Activated CD8-positive, alpha-beta T cell treated with anti-CD3 and anti-CD28 coated beads for 36 hours (primary cell): ENCODE data around the gene PPP2R3B. TPM values are rescaled to one million over a fixed set of nuclear protein-coding genes. Genes with fewer than 3 reads are reported as not detected.
"Not testable (repeated sequence)": the region's sequence is repeated elsewhere in the genome, so short reads cannot be mapped to it uniquely, and the experiment has no call there.

ENCODE experiments used
- ATAC-seq: fragments of 200-7000 bp; cut with Tn5 transposase; one replicate; pipeline ENCODE4 v1.10.0; 2021; ENCODE audit warnings: mild to moderate bottlenecking, moderate library complexity
- CTCF ChIA-PET: fragments of 350-600 bp; sonication (Branson Sonifier 250); formaldehyde crosslinking; loops from one replicate; lab custom pipeline; 2021; ENCODE audit warnings: antibody characterized with exemption; lab: Charles Lee
- POLR2A ChIA-PET: fragments of 350-600 bp; sonication (Branson Sonifier 250); formaldehyde crosslinking; loops from one replicate; lab custom pipeline; 2021; ENCODE audit warnings: antibody characterized with exemption; lab: Charles Lee
- DNase-seq: peaks from one replicate; pipeline ENCODE4 v3.0.0-alpha.2; 2020
- H3K27ac Mint-ChIP-seq: one replicate; pipeline ENCODE4 v1.8.0; 2021; ENCODE audit warnings: mild to moderate bottlenecking, mixed read lengths
- H3K27me3 Mint-ChIP-seq: one replicate; pipeline ENCODE4 v1.8.0; 2021; ENCODE audit warnings: mixed read lengths
- H3K36me3 Mint-ChIP-seq: one replicate; pipeline ENCODE4 v1.8.0; 2021; ENCODE audit warnings: low read depth, mixed read lengths
- H3K4me1 Mint-ChIP-seq: one replicate; pipeline ENCODE4 v1.8.0; 2021; ENCODE audit warnings: low read depth, mixed read lengths
- H3K4me3 Mint-ChIP-seq: one replicate; pipeline ENCODE4 v1.8.0; 2021; ENCODE audit warnings: mild to moderate bottlenecking, moderate library complexity, mixed read lengths
- H3K9me3 Mint-ChIP-seq: one replicate; pipeline ENCODE4 v1.8.0; 2021; ENCODE audit warnings: mixed read lengths
- intact Hi-C: fragments of 100-400 bp; cut with micrococcal nuclease; formaldehyde crosslinking; loops from one replicate; pipeline ENCODE4 v1.10.0; 2022
- total RNA-seq, 2 experiments: library from RNA; stranded (reverse); gene quantifications; one replicate each; pipeline ENCODE4 v1.2.3, GENCODE V29; 2021
- TF ChIP-seq, protein P1 (sequence below): fragments of 200-600 bp; IDR thresholded peaks from one replicate; pipeline ENCODE4 v1.8.0; 2022; ENCODE audit warnings: antibody characterized with exemption, mild to moderate bottlenecking

The PPP2R3B gene
- total RNA-seq, 2 experiments from 2014 or later, result 44.9 to 45.7 TPM

DNA sequence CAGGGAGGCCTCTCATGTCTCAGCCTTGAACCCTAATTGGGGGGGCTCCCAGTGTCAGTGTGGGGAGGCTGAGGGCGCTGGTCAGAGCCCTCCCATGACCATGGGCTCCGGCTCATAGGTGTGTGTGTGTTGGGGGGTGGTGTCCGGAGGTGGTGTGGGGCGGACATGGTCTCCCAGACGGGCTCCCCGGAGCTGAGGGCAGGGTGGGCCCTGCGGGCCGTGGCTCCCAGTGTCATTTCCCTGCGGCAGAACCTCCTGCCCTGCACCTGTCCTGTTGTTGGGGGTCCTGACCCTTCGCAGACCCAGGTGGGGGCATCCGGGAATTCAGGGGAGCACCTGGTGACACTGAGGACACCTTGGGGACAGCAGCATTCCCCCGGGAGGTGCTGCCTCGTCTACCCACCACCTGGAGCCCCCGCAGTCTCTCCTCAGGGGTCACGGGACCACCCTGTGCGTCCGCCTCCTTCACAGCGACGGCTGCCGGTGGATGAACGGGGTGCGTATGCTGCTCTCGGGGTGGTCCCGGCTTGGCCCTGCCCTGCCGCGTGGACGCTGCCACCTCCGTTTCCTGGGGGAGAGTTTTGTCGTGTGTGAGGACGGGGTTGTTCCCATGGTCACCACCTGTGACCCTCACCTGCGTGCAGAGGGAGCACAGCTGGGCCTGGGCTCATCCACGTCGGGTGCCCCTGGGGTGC is 53.6 kb downstream of the PPP2R3B start:
- Mint-ChIP-seq H3K9me3 (no peaks in the 10 kb centered on the region), H3K4me1 (peaks cover 3% of the 10 kb centered on the region), H3K36me3 (peaks cover 16% of the 10 kb centered on the region), H3K27ac (no peak overlapping the region), H3K4me3 (no peak overlapping the region), H3K27me3 (no peaks in the 10 kb centered on the region)
- ATAC-seq (no peak), DNase-seq (no peak)
- CTCF ChIA-PET, result no interaction called here
- TF ChIP-seq, protein P1, sequence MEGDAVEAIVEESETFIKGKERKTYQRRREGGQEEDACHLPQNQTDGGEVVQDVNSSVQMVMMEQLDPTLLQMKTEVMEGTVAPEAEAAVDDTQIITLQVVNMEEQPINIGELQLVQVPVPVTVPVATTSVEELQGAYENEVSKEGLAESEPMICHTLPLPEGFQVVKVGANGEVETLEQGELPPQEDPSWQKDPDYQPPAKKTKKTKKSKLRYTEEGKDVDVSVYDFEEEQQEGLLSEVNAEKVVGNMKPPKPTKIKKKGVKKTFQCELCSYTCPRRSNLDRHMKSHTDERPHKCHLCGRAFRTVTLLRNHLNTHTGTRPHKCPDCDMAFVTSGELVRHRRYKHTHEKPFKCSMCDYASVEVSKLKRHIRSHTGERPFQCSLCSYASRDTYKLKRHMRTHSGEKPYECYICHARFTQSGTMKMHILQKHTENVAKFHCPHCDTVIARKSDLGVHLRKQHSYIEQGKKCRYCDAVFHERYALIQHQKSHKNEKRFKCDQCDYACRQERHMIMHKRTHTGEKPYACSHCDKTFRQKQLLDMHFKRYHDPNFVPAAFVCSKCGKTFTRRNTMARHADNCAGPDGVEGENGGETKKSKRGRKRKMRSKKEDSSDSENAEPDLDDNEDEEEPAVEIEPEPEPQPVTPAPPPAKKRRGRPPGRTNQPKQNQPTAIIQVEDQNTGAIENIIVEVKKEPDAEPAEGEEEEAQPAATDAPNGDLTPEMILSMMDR, result no peak
- intact Hi-C loops, result no loop called here
- POLR2A ChIA-PET, result no interaction called here

DNA sequence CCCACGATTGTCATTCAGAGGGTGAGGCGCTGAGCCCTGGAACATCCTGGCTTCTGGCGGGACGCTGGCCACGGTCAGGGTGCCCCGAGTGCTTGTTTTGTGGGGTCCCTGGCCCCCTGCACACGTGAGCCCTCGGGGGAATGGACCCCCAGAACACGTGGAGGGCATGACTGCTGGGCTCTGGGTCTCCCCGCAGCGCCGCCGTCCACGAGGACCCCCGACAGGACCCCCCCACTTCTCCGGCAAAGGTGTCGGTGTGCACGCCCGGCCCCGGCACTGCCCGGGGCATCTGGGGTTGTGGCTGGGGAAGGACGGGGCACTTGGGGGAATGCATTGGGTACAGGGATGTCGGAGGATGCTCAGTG is 54.2 kb downstream of the PPP2R3B start:
- TF ChIP-seq, protein P1, result no peak
- Mint-ChIP-seq H3K4me1 (peaks cover 3% of the 10 kb centered on the region), H3K9me3 (no peaks in the 10 kb centered on the region), H3K4me3 (no peak overlapping the region), H3K27me3 (no peaks in the 10 kb centered on the region), H3K36me3 (peaks cover 12% of the 10 kb centered on the region), H3K27ac (no peak overlapping the region)
- intact Hi-C loops, result no loop called here
- POLR2A ChIA-PET, result no interaction called here
- DNase-seq (no peak), ATAC-seq (no peak)
- CTCF ChIA-PET, result no interaction called here

DNA sequence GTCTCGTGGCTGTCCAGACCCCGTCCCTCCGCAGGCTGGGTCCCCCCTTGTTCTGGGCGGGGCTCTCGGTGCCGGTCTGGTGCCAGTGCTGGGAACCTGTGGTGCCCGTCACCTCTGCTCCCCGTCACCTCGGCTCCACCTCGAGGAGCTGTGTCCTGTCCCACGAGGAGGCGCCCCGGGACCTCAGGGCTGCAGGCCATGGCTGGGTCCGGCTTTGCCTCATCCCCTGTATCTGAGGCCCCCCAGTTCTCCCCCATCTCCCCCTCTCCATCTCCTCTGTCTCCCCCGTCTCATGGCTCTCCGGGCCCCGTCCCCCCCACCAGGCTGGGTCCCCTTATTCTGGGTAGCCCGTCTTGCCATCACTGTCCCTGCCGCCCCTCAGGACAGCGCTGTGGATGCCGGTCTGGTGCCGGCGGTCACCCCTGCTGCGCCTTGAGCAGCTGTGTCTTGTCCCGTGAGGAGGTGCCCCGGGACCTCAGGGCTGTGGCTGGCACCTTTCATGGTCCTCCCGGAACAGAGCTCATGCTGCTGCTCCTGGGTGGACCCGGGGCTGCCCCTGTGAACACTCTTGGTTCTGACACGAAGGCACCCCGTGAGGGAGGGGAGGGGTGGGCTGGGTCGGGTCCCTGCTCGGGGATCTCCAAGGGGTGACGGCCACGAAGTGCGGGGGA is 54.7 kb downstream of the PPP2R3B start:
- H3K4me3 Mint-ChIP-seq, result peak overlapping the region; percentile 5
- intact Hi-C loops, result no loop called here
- H3K9me3 Mint-ChIP-seq, result no peaks in the 10 kb centered on the region
- no peak overlapping the region for H3K27ac Mint-ChIP-seq
- CTCF ChIA-PET, result no interaction called here
- TF ChIP-seq, protein P1, result no peak
- H3K4me1 Mint-ChIP-seq, result peaks cover 3% of the 10 kb centered on the region
- POLR2A ChIA-PET, result no interaction called here
- no peaks in the 10 kb centered on the region for H3K27me3 Mint-ChIP-seq
- no peak for DNase-seq
- H3K36me3 Mint-ChIP-seq, result peaks cover 8% of the 10 kb centered on the region
- peak; percentile 19 for ATAC-seq

DNA sequence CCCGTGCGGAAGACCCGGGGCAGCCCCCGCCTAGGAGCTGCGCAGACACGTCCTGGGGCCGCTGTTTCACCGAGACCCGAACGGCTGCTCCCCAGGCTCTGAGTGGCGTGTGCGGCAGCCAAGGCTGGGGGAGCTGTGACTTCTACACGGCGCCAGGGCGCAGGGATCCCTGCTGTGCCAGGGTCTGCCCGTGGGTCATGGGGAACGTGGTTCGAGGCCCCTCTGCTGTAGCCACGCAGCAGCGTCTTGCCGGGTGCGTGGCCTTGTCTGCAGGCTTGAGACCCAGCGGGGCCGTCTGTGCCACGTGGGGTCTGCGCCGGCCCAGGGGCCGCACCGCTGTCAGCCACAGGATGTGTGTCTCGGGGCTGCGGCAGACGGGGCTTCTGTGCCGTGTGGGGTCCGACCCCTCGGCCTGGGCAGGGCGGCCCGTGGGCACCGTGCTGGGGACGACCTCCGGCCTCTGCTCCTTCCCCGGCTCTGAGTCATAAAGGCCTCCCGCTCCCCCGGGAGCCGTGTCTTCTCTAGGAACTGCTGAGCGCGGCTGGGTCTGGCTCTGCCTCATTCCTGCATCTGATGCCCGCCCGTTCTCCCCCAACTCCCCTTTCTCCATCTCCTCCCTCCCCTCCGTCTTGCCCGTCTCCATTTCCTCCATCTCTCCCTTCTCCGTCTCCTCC is 55.4 kb downstream of the PPP2R3B start:
- intact Hi-C loops, result no loop called here
- no peak overlapping the region for H3K27ac Mint-ChIP-seq
- H3K9me3 Mint-ChIP-seq, result no peaks in the 10 kb centered on the region
- DNase-seq, result peak; percentile 42
- no peaks in the 10 kb centered on the region for H3K27me3 Mint-ChIP-seq
- H3K4me3 Mint-ChIP-seq, result peak overlapping the region; percentile 5
- peak; percentile 74 for ATAC-seq
- ChIA-PET POLR2A (no interaction called here), CTCF (no interaction called here)
- peaks cover 3% of the 10 kb centered on the region for H3K36me3 Mint-ChIP-seq
- peaks cover 3% of the 10 kb centered on the region for H3K4me1 Mint-ChIP-seq
- TF ChIP-seq, protein P1, result no peak

DNA sequence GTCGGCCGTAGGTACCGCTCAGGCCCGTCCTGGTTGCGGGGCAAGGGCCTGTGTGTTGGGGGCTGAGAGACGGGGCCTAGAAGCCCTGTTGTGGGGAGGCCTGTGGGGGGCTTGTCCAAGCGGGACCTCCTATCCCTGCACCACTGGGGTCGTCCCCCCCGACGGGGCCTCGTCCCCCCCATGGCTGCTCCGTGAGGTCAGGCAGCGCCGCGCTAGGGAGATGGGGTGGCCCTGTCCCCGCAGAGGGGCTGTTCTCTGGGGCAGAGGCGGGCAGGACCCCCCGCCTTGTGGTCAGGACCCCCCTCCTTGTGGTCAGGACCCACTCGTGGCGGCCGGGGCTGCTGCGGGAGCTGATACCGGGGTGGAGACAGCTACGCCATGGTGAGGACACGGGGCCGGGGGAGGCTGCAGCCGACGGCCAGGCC is 56.0 kb downstream of the PPP2R3B start:
- H3K4me3 Mint-ChIP-seq, result no peak overlapping the region
- no peaks in the 10 kb centered on the region for H3K27me3 Mint-ChIP-seq
- no peaks in the 10 kb centered on the region for H3K9me3 Mint-ChIP-seq
- peaks cover 3% of the 10 kb centered on the region for H3K4me1 Mint-ChIP-seq
- intact Hi-C loops, result no loop called here
- no peaks in the 10 kb centered on the region for H3K36me3 Mint-ChIP-seq
- CTCF ChIA-PET, result no interaction called here
- TF ChIP-seq, protein P1, result no peak
- POLR2A ChIA-PET, result no interaction called here
- ATAC-seq, result no peak
- H3K27ac Mint-ChIP-seq, result no peak overlapping the region
- DNase-seq, result no peak

DNA sequence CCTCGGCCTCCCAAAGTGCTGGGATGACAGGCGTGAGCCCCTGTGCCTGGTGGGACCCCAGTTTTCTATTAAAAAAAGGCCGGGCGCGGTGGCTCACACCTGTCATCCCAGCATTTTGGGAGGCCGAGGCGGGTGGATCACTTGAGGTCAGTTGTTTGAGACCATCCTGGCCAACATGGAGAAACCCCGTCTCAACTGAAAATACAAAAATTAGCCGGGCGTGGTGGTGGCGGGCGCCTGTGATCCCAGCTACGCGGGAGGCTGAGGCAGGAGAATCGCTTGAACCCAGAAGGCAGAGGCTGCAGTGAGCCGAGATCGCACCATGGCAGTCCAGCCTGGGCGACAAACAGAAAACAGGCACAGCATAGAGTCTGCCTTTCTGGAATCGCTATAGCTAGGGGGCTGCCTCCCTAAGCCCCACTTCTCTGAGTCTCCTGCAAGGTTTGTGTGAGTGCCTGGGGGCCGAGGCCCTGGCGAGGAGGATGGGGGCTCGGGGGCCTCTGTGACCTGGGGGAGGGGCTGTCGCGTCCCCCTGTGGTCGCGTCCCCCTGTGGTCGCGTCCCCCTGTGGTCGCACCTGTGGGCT is 56.5 kb downstream of the PPP2R3B start:
- H3K27me3 Mint-ChIP-seq, H3K36me3 Mint-ChIP-seq, H3K4me1 Mint-ChIP-seq, H3K4me3 Mint-ChIP-seq, POLR2A ChIA-PET, H3K27ac Mint-ChIP-seq, intact Hi-C loops, DNase-seq, ATAC-seq, H3K9me3 Mint-ChIP-seq, CTCF ChIA-PET: not testable (repeated sequence)
